HCT116 (cell line): ENCODE data around the gene NAXE. TPM values are rescaled to one million over a fixed set of nuclear protein-coding genes. Genes with fewer than 3 reads are reported as not detected.

Source experiments
- ATAC-seq: fragments of 200-7000 bp; cut with Tn5 transposase; 2 replicates; pipeline ENCODE4 v1.9.1; 2020; ENCODE audit warnings: mild to moderate bottlenecking, moderate library complexity
- BruUV-seq: library from RNA; stranded (reverse); fragments of 400-500 nt; replicated peaks from 2 replicates; lab custom pipeline; 2021; lab: Mats Ljungman, UMichigan
- CTCF ChIA-PET: fragments of 300-600 bp; sonication (Branson Sonifier 250); formaldehyde crosslinking; loops from one replicate; lab custom pipeline; 2021; ENCODE audit warnings: antibody characterized with exemption; lab: Charles Lee
- POLR2A ChIA-PET: fragments of 300-600, 350-600 bp; sonication (Branson Sonifier 250); formaldehyde crosslinking; loops from one replicate; lab custom pipeline; 2021; ENCODE audit warnings: antibody characterized with exemption; lab: Charles Lee
- RAD21 ChIA-PET, 2 experiments: fragments of 300-600 bp; sonication (Branson Sonifier 250); formaldehyde crosslinking; loops; one replicate each; lab custom pipeline; 2023; ENCODE audit warnings: low total read pairs in 2 of 2; ENCODE audit not compliant: uncharacterized antibody in 2 of 2, unreplicated experiment in 2 of 2, low non-redundant PET in 1 of 2; lab: Charles Lee
- DNase-seq: peaks from one replicate; pipeline ENCODE4 v3.0.0-alpha.2; 2010; ENCODE audit warnings: low read depth, low spot score
- H2AFZ ChIP-seq: fragments of 200-600 bp; shearing (Covaris generic), sonication (generic); 2 replicates; pipeline ENCODE4 v1.6.1; 2017; ENCODE audit warnings: low read depth, mixed run types, mixed read lengths, antibody characterized with exemption, low read length; ENCODE audit not compliant: poor library complexity, severe bottlenecking
- H3K27ac ChIP-seq: 2 replicates; pipeline ENCODE4 v1.5.1; 2012; ENCODE audit warnings: low read depth, low read length
- H3K27me3 ChIP-seq: fragments of 200-600 bp; sonication (generic); 2 replicates; pipeline ENCODE4 v1.6.1; 2016; ENCODE audit warnings: mixed run types, low read length, mixed read lengths; ENCODE audit not compliant: insufficient read depth
- H3K36me3 ChIP-seq, 2 experiments: fragments of 200-500 bp in 1 of 2; fragments of 200-600 bp in 1 of 2; sonication (Bioruptor generic) in 1 of 2; sonication (generic) in 1 of 2; 2 replicates each; pipeline versions ENCODE4 v1.5.1 to v1.6.1; 2014 to 2016; ENCODE audit warnings: low read length in 2 of 2, inconsistent platforms in 1 of 2, mixed read lengths in 1 of 2, mixed run types in 1 of 2; ENCODE audit not compliant: insufficient read depth in 2 of 2, control insufficient read depth in 1 of 2
- H3K4me1 ChIP-seq, 2 experiments: fragments of 200-600 bp in 1 of 2; sonication (generic) in 1 of 2; 2 replicates each; pipeline versions ENCODE4 v1.5.1 to v1.6.1; 2012 to 2017; ENCODE audit warnings: low read length in 2 of 2, inconsistent platforms in 1 of 2, mild to moderate bottlenecking in 1 of 2, mixed read lengths in 1 of 2, mixed run types in 1 of 2, moderate library complexity in 1 of 2; ENCODE audit not compliant: insufficient read depth in 2 of 2, control insufficient read depth in 1 of 2
- H3K4me2 ChIP-seq: fragments of 200-600 bp; sonication (generic); 2 replicates; pipeline ENCODE4 v1.6.1; 2017; ENCODE audit warnings: mixed run types, low read length, mixed read lengths
- H3K4me3 ChIP-seq, 2 experiments: fragments of 200-600 bp in 1 of 2; sonication (generic) in 1 of 2; replicated peaks in 1 of 2; 2 replicates each; pipeline ENCODE4 v1.5.1; 2011 to 2016; ENCODE audit warnings: low read length in 2 of 2, control low read depth in 1 of 2, low read depth in 1 of 2, mild to moderate bottlenecking in 1 of 2, mixed read lengths in 1 of 2, mixed run types in 1 of 2
- H3K79me2 ChIP-seq: fragments of 200-600 bp; sonication (generic); 2 replicates; pipeline ENCODE4 v1.6.1; 2017; ENCODE audit warnings: mild to moderate bottlenecking, mixed run types, low read length, moderate library complexity, mixed read lengths; ENCODE audit not compliant: insufficient read depth
- H3K9ac ChIP-seq: fragments of 200-600 bp; sonication (generic); 2 replicates; pipeline ENCODE4 v1.6.1; 2016; ENCODE audit warnings: low read length, mixed read lengths
- H3K9me2 ChIP-seq: fragments of 200-600 bp; sonication (generic), shearing (Covaris generic); 2 replicates; pipeline ENCODE4 v1.6.1; 2017; ENCODE audit warnings: mixed run types, mild to moderate bottlenecking, moderate library complexity; ENCODE audit not compliant: insufficient read depth
- H3K9me3 ChIP-seq, 2 experiments: fragments of 200-500 bp in 1 of 2; fragments of 200-600 bp in 1 of 2; sonication (Bioruptor generic) in 1 of 2; sonication (generic) in 1 of 2; 2 replicates each; pipeline ENCODE4 v1.6.1; 2014 to 2017; ENCODE audit warnings: low read length in 2 of 2, mixed read lengths in 2 of 2, inconsistent platforms in 1 of 2, low read depth in 1 of 2, mild to moderate bottlenecking in 1 of 2, mixed run types in 1 of 2, moderate library complexity in 1 of 2; ENCODE audit not compliant: control insufficient read depth in 1 of 2, insufficient read depth in 1 of 2
- H4K20me1 ChIP-seq: fragments of 200-600 bp; sonication (generic), shearing (Covaris generic); 2 replicates; pipeline ENCODE4 v1.6.1; 2017; ENCODE audit warnings: mixed run types, mild to moderate bottlenecking, moderate library complexity; ENCODE audit not compliant: insufficient read depth
- ELF1 ChIP-seq: IDR thresholded peaks from 2 replicates; pipeline ENCODE4 v1.6.1; 2012; ENCODE audit warnings: low read depth, borderline replicate concordance
- FOSL1 ChIP-seq: IDR thresholded peaks from 2 replicates; pipeline ENCODE4 v1.6.1; 2012; ENCODE audit warnings: low read depth
- POLR2AphosphoS5 ChIP-seq: IDR thresholded peaks from 2 replicates; pipeline ENCODE4 v1.6.1; 2011; ENCODE audit warnings: mild to moderate bottlenecking, low read depth, low read length, moderate library complexity
- REST ChIP-seq: IDR thresholded peaks from 2 replicates; pipeline ENCODE4 v1.6.1; 2012; ENCODE audit warnings: low read depth
- SIN3A ChIP-seq: IDR thresholded peaks from 2 replicates; pipeline ENCODE4 v1.6.1; 2012; ENCODE audit warnings: low read depth
- SP1 ChIP-seq: IDR thresholded peaks from 2 replicates; pipeline ENCODE4 v1.6.1; 2012; ENCODE audit warnings: low read depth
- SRF ChIP-seq: IDR thresholded peaks from 2 replicates; pipeline ENCODE4 v1.6.1; 2012; ENCODE audit warnings: low read depth
- ZBTB33 ChIP-seq: IDR thresholded peaks from 2 replicates; pipeline ENCODE4 v1.6.1; 2011; ENCODE audit warnings: mild to moderate bottlenecking, low read length, moderate library complexity; ENCODE audit not compliant: insufficient replicate concordance; ENCODE audit errors: extremely low read depth
- ZFX ChIP-seq: fragments of 450-650 bp; IDR thresholded peaks from 2 replicates; pipeline ENCODE4 v1.6.1; 2017
- intact Hi-C: fragments of 100-400 bp; cut with micrococcal nuclease; formaldehyde crosslinking; loops from 2 replicates; pipeline ENCODE4 v1.10.0; 2022
- total RNA-seq: library from RNA; stranded (reverse); gene quantifications from one replicate; pipeline ENCODE4 v1.2.1, GENCODE V29; 2021; ENCODE audit not compliant: unreplicated experiment

NAXE gene
- total RNA-seq, 1 experiment from 2014 or later: 139 TPM

- H3K4me2 ChIP-seq: no peak overlapping the region
- H3K9me3 ChIP-seq: no peaks in the 10 kb centered on the region
- peaks cover 29 to 59% of the 10 kb centered on the region in 2 experiments; a peak in 3 of 4 replicates for H3K36me3 ChIP-seq
- H2AFZ ChIP-seq: no peak overlapping the region
- RAD21 ChIA-PET: no interaction called here
- H3K9ac ChIP-seq: no peak overlapping the region
- BruUV-seq: no TSS peak
- no peaks in the 10 kb centered on the region for H3K27me3 ChIP-seq
- POLR2A ChIA-PET: no interaction called here
- H4K20me1 ChIP-seq: no peaks in the 10 kb centered on the region
- H3K27ac ChIP-seq: no peak overlapping the region
- DNase-seq: no peak
- no peak overlapping the region for H3K4me3 ChIP-seq
- H3K79me2 ChIP-seq: peaks cover 61% of the 10 kb centered on the region
- ATAC-seq: no peak
- TF ChIP-seq ELF1 (no peak), ZFX (no peak), SIN3A (no peak), ZBTB33 (no peak), POLR2AphosphoS5 (no peak; the same call in 1 of the 2 replicates), SP1 (no peak), REST (no peak), SRF (no peak), FOSL1 (no peak)
- TF ChIP-seq, all 23 proteins: peak for 0
- Histone ChIP-seq H3K9me2 (no peaks in the 10 kb centered on the region), H3K4me1 (peaks cover 10 to 27% of the 10 kb centered on the region in 2 experiments)
- CTCF ChIA-PET: interaction anchor here (0.8 kb wide), 1 partner anchor 213 kb away, joined by 4 read pairs; no protein-coding TSS in a partner anchor
- intact Hi-C loops: no loop called here
Measured at GRCh38 chr1:156598125-156598524, 6.5 kb downstream of the NAXE start.
